GM18951 (cell line): Measurements from ENCODE around the gene GTF2IRD2.
"Not testable (repeated sequence)": the region's sequence is repeated elsewhere in the genome, so short reads cannot be mapped to it uniquely, and the experiment has no call there.

Source experiments
- in situ Hi-C: fragments of 300-500 bp; cut with MboI; formaldehyde crosslinking; loops from one replicate; pipeline ENCODE4 v1.12.0; 2022; ENCODE audit warnings: low sequenced_read_pairs, mixed read lengths, inconsistent platforms; ENCODE audit not compliant: unreplicated experiment

Gene GTF2IRD2

GRCh38 chr7:74789200-74789736 lies 62.1 kb downstream of the GTF2IRD2 start:
- in situ Hi-C loops: not testable (repeated sequence)

GRCh38 chr7:74788369-74789150 lies 62.8 kb downstream of the GTF2IRD2 start:
- in situ Hi-C loops: not testable (repeated sequence)

DNA sequence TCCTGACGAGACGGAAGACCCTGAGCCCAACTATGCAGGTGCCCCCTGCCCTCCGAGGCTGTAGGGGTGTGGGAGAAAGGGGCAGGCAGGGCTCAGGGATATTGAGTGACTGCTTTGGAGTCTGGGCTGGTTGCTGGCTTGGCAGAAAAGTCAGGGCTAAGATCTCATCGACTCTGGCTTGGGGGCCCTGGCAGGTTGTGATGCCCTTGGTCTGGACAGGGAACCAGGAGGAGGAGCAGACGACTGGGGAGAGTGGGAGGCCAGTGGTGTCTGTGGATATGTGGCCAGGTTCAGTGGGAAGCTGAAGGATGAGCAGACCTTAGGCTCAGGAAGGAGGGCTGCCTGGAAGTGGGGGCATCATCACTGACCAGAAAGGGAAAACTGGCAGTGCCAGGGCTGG lies 67.8 kb downstream of the GTF2IRD2 start:
- in situ Hi-C loops: not testable (repeated sequence)

GRCh38 chr7:74781746-74782145 lies 69.7 kb downstream of the GTF2IRD2 start:
- in situ Hi-C loops: not testable (repeated sequence)

DNA sequence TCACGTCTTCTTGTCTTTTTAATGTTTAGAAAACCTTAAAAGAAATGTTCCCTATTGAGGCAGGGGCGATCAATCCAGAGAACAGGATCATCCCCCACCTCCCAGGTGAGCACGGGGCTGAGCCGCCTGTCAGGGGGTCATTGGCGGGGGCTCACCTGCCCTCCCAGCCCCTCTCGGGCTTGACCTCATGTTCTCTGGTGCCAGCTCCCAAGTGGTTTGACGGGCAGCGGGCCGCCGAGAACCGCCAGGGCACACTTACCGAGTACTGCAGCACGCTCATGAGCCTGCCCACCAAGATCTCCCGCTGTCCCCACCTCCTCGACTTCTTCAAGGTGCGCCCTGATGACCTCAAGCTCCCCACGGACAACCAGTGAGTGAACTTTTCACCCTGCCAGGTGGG lies 72.4 kb downstream of the GTF2IRD2 start:
- in situ Hi-C loops: not testable (repeated sequence)

DNA sequence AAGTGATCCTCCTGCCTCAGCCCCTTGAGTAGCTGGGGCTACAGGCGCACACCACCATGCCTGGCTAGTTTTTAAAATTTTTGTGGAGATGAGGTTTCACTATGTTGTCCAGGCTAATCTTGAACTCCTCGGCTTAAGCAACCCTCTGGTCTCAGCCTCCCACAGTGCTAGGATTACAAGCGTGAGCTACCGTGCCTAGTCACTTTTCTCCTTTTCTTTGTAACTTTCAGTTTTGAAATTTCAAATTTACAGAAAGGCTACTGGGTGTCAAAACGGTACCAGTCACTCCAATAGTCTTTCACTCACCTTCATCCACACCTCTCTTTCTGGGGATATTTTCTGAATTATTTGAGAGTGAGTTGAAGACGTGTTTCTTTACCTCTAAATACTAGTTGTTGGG lies 76.3 kb downstream of the GTF2IRD2 start:
- in situ Hi-C loops: not testable (repeated sequence)

GRCh38 chr7:74773760-74774750 lies 77.3 kb downstream of the GTF2IRD2 start, which contains the start of gene NCF1:
NCF1 (plus strand) TSS chr7:74774011; CDS start chr7:74774032, 21 bp downstream.
- in situ Hi-C loops: not testable (repeated sequence)

- in situ Hi-C loops: not testable (repeated sequence)
Measured at GRCh38 chr7:74772093-74772492, 79.3 kb downstream of the GTF2IRD2 start.

DNA sequence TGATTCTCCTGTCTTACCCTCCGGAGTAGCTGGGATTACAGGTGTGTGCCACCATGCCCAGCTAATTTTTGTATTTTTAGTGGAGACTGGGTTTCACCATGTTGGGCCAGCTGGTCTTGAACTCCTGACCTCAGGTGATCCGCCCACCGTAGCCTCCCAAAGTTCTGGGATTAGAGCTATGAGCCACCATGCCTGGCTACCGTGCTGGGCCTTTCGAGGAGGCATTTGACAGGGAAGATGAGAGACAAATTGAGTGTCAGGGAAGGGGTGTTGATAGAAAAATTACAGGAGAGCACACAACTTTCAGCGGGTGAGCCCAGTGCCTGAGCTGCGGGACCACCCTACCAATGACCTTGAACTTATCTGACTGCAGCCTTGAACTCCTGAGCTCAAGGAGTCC lies 81.3 kb downstream of the GTF2IRD2 start:
- in situ Hi-C loops: not testable (repeated sequence)

DNA sequence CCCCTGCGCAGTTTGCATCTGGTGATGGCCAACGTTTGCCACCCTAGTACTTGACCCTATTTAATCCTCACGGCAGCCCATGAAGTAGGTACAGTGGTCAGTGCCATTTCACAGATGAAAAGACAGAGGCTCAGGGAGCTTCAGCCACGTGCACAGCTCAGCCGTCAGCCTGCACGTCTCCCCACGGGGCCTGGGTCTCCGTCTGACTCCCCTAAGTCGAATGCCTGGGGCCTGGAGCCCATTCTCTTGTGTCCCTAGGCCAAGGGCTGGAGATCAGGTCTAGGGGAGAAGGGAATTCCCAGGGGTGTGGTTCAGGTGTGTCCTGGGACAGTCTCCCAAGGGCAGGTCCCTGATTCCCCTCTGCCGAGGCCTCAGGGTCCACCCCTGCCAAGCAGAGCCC lies 84.4 kb downstream of the GTF2IRD2 start:
- in situ Hi-C loops: not testable (repeated sequence)

GRCh38 chr7:74766509-74766908 lies 84.9 kb downstream of the GTF2IRD2 start:
- in situ Hi-C loops: not testable (repeated sequence)

- in situ Hi-C loops: not testable (repeated sequence)
Measured at GRCh38 chr7:74765205-74765918, 86.0 kb downstream of the GTF2IRD2 start.

GRCh38 chr7:74758982-74759381 lies 92.4 kb downstream of the GTF2IRD2 start:
- in situ Hi-C loops: not testable (repeated sequence)

DNA sequence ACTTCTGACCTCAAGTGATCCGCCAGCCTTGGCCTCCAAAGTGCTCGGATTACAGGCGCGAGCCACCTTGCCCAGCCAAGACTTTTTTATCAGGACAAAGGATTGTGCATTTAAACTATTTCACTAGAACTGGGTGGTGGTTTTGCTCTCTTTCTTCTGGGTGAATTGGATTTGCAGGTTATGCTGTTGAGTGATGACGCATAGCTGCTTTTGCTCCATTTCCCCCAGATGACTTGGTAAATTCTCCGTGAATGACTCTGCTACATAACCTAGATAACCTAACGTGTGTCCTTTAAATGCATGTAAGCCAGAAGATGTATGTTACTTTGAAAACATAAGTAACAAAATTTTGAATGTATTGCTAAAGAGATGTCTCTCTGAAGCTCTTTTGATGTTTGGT lies 93.1 kb downstream of the GTF2IRD2 start:
- in situ Hi-C loops: not testable (repeated sequence)

DNA sequence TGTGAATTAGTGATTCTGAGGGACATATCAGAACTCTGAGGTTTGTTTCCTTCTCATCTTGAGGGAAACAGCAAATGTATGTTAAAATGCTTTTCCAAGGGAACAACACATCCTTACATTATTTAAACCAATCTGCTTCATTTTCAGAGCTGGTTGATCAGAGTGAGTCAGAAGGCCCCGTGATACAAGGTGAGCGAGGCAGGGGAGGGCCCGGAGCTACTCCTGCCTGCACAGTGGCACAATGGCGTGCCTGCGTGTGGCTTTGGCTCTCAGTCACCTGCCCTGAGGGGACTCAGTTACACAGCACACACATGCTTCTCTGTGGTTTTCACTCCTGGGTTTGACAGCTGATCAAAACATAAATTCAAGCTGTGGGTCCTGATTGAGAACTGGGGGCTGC lies 94.7 kb downstream of the GTF2IRD2 start:
- in situ Hi-C loops: not testable (repeated sequence)

GRCh38 chr7:74753921-74754482 lies 97.4 kb downstream of the GTF2IRD2 start:
- in situ Hi-C loops: not testable (repeated sequence)
